Prostate gland (tissue), 2 donors: ENCODE results near the gene KMT2C.

Source experiments
- POLR2A ChIP-seq: fragments of 450-650 bp; IDR thresholded peaks from one replicate; pipeline ENCODE4 v1.6.1; 2016; ENCODE audit warnings: antibody characterized with exemption, mild to moderate bottlenecking
- POLR2AphosphoS5 ChIP-seq: sonication (generic); formaldehyde crosslinking; IDR thresholded peaks from one replicate; pipeline ENCODE4 v1.6.1; 2017; ENCODE audit warnings: antibody characterized with exemption
- TF ChIP-seq, protein P1 (sequence below), 4 experiments: fragments of 200-600 bp in 2 of 4; fragments of 450-650 bp in 2 of 4; sonication (generic) in 2 of 4; IDR thresholded peaks; 1 replicate in 3 of 4; 2 replicates in 1 of 4; pipeline ENCODE4 v1.5.1; 2016 to 2019; ENCODE audit warnings: antibody characterized with exemption in 4 of 4, mild to moderate bottlenecking in 2 of 4, moderate library complexity in 2 of 4

- no peak for TF ChIP-seq POLR2A
- TF ChIP-seq POLR2AphosphoS5, result no peak
- TF ChIP-seq, protein P1, sequence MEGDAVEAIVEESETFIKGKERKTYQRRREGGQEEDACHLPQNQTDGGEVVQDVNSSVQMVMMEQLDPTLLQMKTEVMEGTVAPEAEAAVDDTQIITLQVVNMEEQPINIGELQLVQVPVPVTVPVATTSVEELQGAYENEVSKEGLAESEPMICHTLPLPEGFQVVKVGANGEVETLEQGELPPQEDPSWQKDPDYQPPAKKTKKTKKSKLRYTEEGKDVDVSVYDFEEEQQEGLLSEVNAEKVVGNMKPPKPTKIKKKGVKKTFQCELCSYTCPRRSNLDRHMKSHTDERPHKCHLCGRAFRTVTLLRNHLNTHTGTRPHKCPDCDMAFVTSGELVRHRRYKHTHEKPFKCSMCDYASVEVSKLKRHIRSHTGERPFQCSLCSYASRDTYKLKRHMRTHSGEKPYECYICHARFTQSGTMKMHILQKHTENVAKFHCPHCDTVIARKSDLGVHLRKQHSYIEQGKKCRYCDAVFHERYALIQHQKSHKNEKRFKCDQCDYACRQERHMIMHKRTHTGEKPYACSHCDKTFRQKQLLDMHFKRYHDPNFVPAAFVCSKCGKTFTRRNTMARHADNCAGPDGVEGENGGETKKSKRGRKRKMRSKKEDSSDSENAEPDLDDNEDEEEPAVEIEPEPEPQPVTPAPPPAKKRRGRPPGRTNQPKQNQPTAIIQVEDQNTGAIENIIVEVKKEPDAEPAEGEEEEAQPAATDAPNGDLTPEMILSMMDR (IDR thresholded peaks at IDR 0.05), result no peak
Observed at GRCh38 chr7:152117356-152117755, 318.4 kb downstream of the KMT2C start.
